Gastrocnemius medialis (tissue), 4 donors: ENCODE measurements around the gene ZDHHC7. TPM values are rescaled to one million over a fixed set of nuclear protein-coding genes. Genes with fewer than 3 reads are reported as not detected.

Experiments used
- ATAC-seq, 2 donors: fragments of 150-250 bp; one replicate each; pipeline ENCODE4 v1.9.1; 2016
- DNase-seq, 2 donors: peaks; one replicate each; pipeline ENCODE4 v3.0.0-alpha.2; 2019
- H3K27ac ChIP-seq, 4 donors: fragments of 200-600 bp; sonication (generic); 1 replicate in 1 of 4; 2 replicates in 3 of 4; pipeline ENCODE4 v1.5.1; 2016 to 2018; ENCODE audit warnings: mild to moderate bottlenecking in 2 of 4, moderate library complexity in 1 of 4
- H3K27me3 ChIP-seq, 3 donors: fragments of 200-600 bp; sonication (generic) in 2 of 3; 1 replicate in 1 of 3; 2 replicates in 2 of 3; pipeline versions ENCODE4 v1.5.1 to v1.6.0; 2016 to 2019; ENCODE audit warnings: mild to moderate bottlenecking in 1 of 3, moderate library complexity in 1 of 3
- H3K36me3 ChIP-seq, 2 donors: fragments of 200-600 bp; sonication (generic) in 1 of 2; one replicate each; pipeline ENCODE4 v1.5.1; 2017 to 2018
- H3K4me1 ChIP-seq, 2 donors: fragments of 200-600 bp; sonication (generic) in 1 of 2; one replicate each; pipeline ENCODE4 v1.5.1; 2016 to 2017; ENCODE audit warnings: mild to moderate bottlenecking in 2 of 2
- H3K4me3 ChIP-seq, 4 donors: fragments of 200-600 bp; sonication (generic) in 3 of 4; 1 replicate in 1 of 4; 2 replicates in 3 of 4; pipeline ENCODE4 v1.5.1; 2016 to 2019; ENCODE audit warnings: mild to moderate bottlenecking in 2 of 4
- H3K9me3 ChIP-seq, 3 donors: fragments of 200-600 bp; sonication (generic) in 2 of 3; 1 replicate in 1 of 3; 2 replicates in 2 of 3; pipeline ENCODE4 v1.5.1; 2016 to 2019
- POLR2A ChIP-seq, 2 donors: fragments of 450-650 bp; IDR thresholded peaks; one replicate each; pipeline ENCODE4 v1.6.1; 2017; ENCODE audit warnings: antibody characterized with exemption in 2 of 2, mild to moderate bottlenecking in 2 of 2, moderate library complexity in 2 of 2
- in situ Hi-C, 4 donors: fragments of 200-750 bp; cut with MboI; loops; one replicate each; pipeline versions ENCODE4 v1.15.0 to v1.8.0; 2017; ENCODE audit warnings: low sequenced_read_pairs in 4 of 4
- intact Hi-C: fragments of 100-400 bp; cut with DNase I; formaldehyde crosslinking; loops from one replicate; pipeline ENCODE4 v1.15.1; 2023; ENCODE audit warnings: low total_unique reads
- total RNA-seq, 4 donors: library from RNA; depleted of rRNA; stranded (reverse); fragments of >200 nt; gene quantifications; one replicate each; pipeline versions ENCODE4 v1.1.0 to v1.2.3, GENCODE V29; 2016
- TF ChIP-seq, protein P1 (sequence below), 5 experiments: fragments of 450-650 bp in 3 of 5; fragments of 200-600 bp in 2 of 5; sonication (generic) in 2 of 5; IDR thresholded peaks in 4 of 5; conservative IDR thresholded peaks in 1 of 5; 1 replicate in 4 of 5; 2 replicates in 1 of 5; pipeline ENCODE4 v1.5.1; 2016 to 2019; ENCODE audit warnings: antibody characterized with exemption in 5 of 5, mild to moderate bottlenecking in 3 of 5, moderate library complexity in 3 of 5

The ZDHHC7 gene
- total RNA-seq, 4 donors from 2014 or later, result 55.0 to 93.5 (median 68.4) TPM

GRCh38 chr16:84999200-84999599 is 12.1 kb downstream of the ZDHHC7 start:
- intact Hi-C loops (no loop called here), in situ Hi-C loops (loop anchor here in 1 of 4 donors (25.0 kb wide), 1 partner anchor 487 kb away; the partner anchor contains the start of gene MEAK7)

DNA sequence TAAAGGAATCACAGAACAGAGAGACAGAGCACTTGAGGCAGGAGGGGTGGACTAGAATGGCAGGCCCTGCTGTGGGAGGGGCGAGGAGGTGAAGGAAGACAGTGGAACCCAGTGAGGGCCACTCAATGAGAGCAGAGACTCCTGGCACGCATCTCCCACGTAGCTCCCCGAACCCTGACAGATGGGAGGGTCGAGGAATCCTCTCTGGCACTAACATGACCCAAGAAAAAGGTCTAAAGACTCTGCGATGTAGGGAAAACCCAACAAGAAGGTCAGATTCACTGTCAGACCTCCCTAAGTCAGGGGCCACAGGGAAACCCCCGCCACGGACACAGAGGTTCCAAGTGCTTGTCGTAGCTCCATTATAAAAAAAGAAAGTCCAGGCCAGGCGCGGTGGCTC is 15.0 kb downstream of the ZDHHC7 start:
- in situ Hi-C loops, result loop anchor here in 1 of 4 donors (25.0 kb wide), 1 partner anchor 484 kb away; the partner anchor contains the start of gene MEAK7
- ATAC-seq (no peak), DNase-seq (no peak)
- peaks cover 21 to 40% of the 10 kb centered on the region in 2 donors for H3K4me1 ChIP-seq
- peak overlapping the region; percentile 70 to 84 (median 78) for H3K27ac ChIP-seq
- no peak overlapping the region for H3K4me3 ChIP-seq
- no peaks in the 10 kb centered on the region for H3K27me3 ChIP-seq
- TF ChIP-seq POLR2A (IDR thresholded peaks at IDR 0.05), result no peak
- TF ChIP-seq, protein P1, sequence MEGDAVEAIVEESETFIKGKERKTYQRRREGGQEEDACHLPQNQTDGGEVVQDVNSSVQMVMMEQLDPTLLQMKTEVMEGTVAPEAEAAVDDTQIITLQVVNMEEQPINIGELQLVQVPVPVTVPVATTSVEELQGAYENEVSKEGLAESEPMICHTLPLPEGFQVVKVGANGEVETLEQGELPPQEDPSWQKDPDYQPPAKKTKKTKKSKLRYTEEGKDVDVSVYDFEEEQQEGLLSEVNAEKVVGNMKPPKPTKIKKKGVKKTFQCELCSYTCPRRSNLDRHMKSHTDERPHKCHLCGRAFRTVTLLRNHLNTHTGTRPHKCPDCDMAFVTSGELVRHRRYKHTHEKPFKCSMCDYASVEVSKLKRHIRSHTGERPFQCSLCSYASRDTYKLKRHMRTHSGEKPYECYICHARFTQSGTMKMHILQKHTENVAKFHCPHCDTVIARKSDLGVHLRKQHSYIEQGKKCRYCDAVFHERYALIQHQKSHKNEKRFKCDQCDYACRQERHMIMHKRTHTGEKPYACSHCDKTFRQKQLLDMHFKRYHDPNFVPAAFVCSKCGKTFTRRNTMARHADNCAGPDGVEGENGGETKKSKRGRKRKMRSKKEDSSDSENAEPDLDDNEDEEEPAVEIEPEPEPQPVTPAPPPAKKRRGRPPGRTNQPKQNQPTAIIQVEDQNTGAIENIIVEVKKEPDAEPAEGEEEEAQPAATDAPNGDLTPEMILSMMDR (IDR thresholded peaks at IDR 0.05 in 4 of 5, conservative IDR thresholded peaks at IDR 0.05 in 1 of 5), result no peak
- peaks cover 0 to 21% of the 10 kb centered on the region in 2 donors for H3K36me3 ChIP-seq
- no peaks in the 10 kb centered on the region for H3K9me3 ChIP-seq
- intact Hi-C loops, result no loop called here

More at GRCh38 chr16:84999200-84999599, 12.1 kb downstream of the ZDHHC7 start:
- Histone ChIP-seq H3K27ac (peak overlapping the region; percentile 1 to 83 (median 48)), H3K9me3 (no peaks in the 10 kb centered on the region), H3K4me1 (peaks cover 43 to 60% of the 10 kb centered on the region in 2 donors), H3K27me3 (no peaks in the 10 kb centered on the region), H3K4me3 (no peak overlapping the region), H3K36me3 (peaks cover 0 to 12% of the 10 kb centered on the region in 2 donors)
- TF ChIP-seq, protein P1 (IDR thresholded peaks at IDR 0.05 in 4 of 5, conservative IDR thresholded peaks at IDR 0.05 in 1 of 5), result no peak
- no peak for TF ChIP-seq POLR2A (IDR thresholded peaks at IDR 0.05)
- DNase-seq, result no peak
- no peak for ATAC-seq

DNA sequence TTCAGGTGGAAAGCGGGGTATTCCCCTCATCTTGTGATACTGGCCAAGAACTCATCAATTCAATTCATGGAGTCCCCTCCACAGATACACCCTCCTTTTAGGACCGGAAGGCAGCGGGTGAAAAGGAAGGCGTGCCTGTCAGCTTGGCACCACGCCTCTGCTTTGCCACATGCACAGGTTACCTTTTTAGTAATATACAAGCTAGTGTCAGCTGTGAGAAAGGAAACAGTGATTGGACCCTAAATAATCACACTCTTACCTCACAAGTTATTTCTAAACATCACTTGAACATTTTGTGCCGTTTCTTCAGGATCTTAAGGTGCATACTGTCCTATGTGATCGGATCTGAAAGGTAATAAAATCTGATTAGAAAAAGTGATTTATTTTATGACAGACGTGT is 15.7 kb downstream of the ZDHHC7 start:
- Histone ChIP-seq H3K36me3 (peaks cover 0 to 24% of the 10 kb centered on the region in 2 donors), H3K27ac (peak overlapping the region; percentile 70 to 84 (median 78)), H3K4me1 (peaks cover 17 to 34% of the 10 kb centered on the region in 2 donors), H3K4me3 (no peak overlapping the region), H3K9me3 (no peaks in the 10 kb centered on the region), H3K27me3 (no peaks in the 10 kb centered on the region)
- DNase-seq (peak in 1 of 2 donors; percentile 41), ATAC-seq (peak; percentile 22 to 66)
- intact Hi-C loops, result no loop called here
- TF ChIP-seq, protein P1 (IDR thresholded peaks at IDR 0.05 in 4 of 5, conservative IDR thresholded peaks at IDR 0.05 in 1 of 5), result no peak
- TF ChIP-seq POLR2A (IDR thresholded peaks at IDR 0.05), result no peak
- in situ Hi-C loops, result loop anchor here in 1 of 4 donors (25.0 kb wide), 1 partner anchor 483 kb away; the partner anchor contains the start of gene MEAK7

- Histone ChIP-seq H3K36me3 (peaks cover 0 to 41% of the 10 kb centered on the region in 2 donors), H3K4me3 (no peak overlapping the region), H3K27ac (peak overlapping the region; percentile 70 to 84 (median 78)), H3K4me1 (peaks cover 12 to 27% of the 10 kb centered on the region in 2 donors), H3K27me3 (no peaks in the 10 kb centered on the region), H3K9me3 (no peaks in the 10 kb centered on the region)
- in situ Hi-C loops (loop anchor here in 1 of 4 donors (25.0 kb wide), 1 partner anchor 482 kb away; the partner anchor contains the start of gene MEAK7), intact Hi-C loops (no loop called here)
- ATAC-seq, result no peak
- no peak for DNase-seq
- TF ChIP-seq, protein P1 (IDR thresholded peaks at IDR 0.05 in 4 of 5, conservative IDR thresholded peaks at IDR 0.05 in 1 of 5), result no peak
- TF ChIP-seq POLR2A (IDR thresholded peaks at IDR 0.05), result no peak
Observed at GRCh38 chr16:84993926-84994325, 17.4 kb downstream of the ZDHHC7 start.
